ENCODE results near the gene PUM1.

- TF ChIP-seq CTCF (conservative IDR thresholded peaks at IDR 0.05), result no peak
- TF ChIP-seq ZFX (IDR thresholded peaks at IDR 0.05), result no peak
Observed at GRCh38 chr1:31064718-31065309, 703 bp downstream of the PUM1 start.
